ENCODE results near the gene KRTAP12-1. TPM values are rescaled to one million over a fixed set of nuclear protein-coding genes. Genes with fewer than 3 reads are reported as not detected.

Gene KRTAP12-1
- total RNA-seq, 1 donor from 2014 or later, result not detected

GRCh38 chr21:44653656-44654575 is 28.0 kb downstream of the KRTAP12-1 start:
- Mint-ChIP-seq H3K9me3 (ENCODE audit: unreplicated experiment) (peaks cover 11% of the 10 kb centered on the region), H3K36me3 (ENCODE audit: unreplicated experiment) (no peaks in the 10 kb centered on the region), H3K27ac (ENCODE audit: unreplicated experiment) (no peak overlapping the region), H3K4me3 (ENCODE audit: unreplicated experiment) (no peak overlapping the region), H3K4me1 (ENCODE audit: unreplicated experiment) (no peaks in the 10 kb centered on the region), H3K27me3 (ENCODE audit: unreplicated experiment) (peaks cover 5% of the 10 kb centered on the region)
- TF ChIP-seq CTCF (IDR thresholded peaks at IDR 0.05), result no peak
- peak; percentile 80 for DNase-seq (ENCODE audit: extremely low spot score, unreplicated experiment)

GRCh38 chr21:44653123-44653522 is 28.8 kb downstream of the KRTAP12-1 start:
- Mint-ChIP-seq H3K4me3 (ENCODE audit: unreplicated experiment) (no peak overlapping the region), H3K36me3 (ENCODE audit: unreplicated experiment) (no peaks in the 10 kb centered on the region), H3K27ac (ENCODE audit: unreplicated experiment) (no peak overlapping the region), H3K4me1 (ENCODE audit: unreplicated experiment) (no peaks in the 10 kb centered on the region), H3K27me3 (ENCODE audit: unreplicated experiment) (no peaks in the 10 kb centered on the region), H3K9me3 (ENCODE audit: unreplicated experiment) (peaks cover 11% of the 10 kb centered on the region)
- no peak for TF ChIP-seq CTCF (IDR thresholded peaks at IDR 0.05)
- peak; percentile 75 for DNase-seq (ENCODE audit: extremely low spot score, unreplicated experiment)

- no peaks in the 10 kb centered on the region for H3K36me3 Mint-ChIP-seq (ENCODE audit: unreplicated experiment)
- H3K4me1 Mint-ChIP-seq (ENCODE audit: unreplicated experiment), result no peaks in the 10 kb centered on the region
- no peak for TF ChIP-seq CTCF (IDR thresholded peaks at IDR 0.05)
These were observed 30.8 kb downstream of the KRTAP12-1 start for GRCh38 chr21:44650973-44651675.

GRCh38 chr21:44650265-44650972 is 31.5 kb downstream of the KRTAP12-1 start:
- Mint-ChIP-seq H3K27me3 (ENCODE audit: unreplicated experiment) (peaks cover 6% of the 10 kb centered on the region), H3K9me3 (ENCODE audit: unreplicated experiment) (no peaks in the 10 kb centered on the region), H3K4me3 (ENCODE audit: unreplicated experiment) (no peak overlapping the region), H3K27ac (ENCODE audit: unreplicated experiment) (no peak overlapping the region), H3K36me3 (ENCODE audit: unreplicated experiment) (no peaks in the 10 kb centered on the region), H3K4me1 (ENCODE audit: unreplicated experiment) (no peaks in the 10 kb centered on the region)
- peak; percentile 64 for DNase-seq (ENCODE audit: extremely low spot score, unreplicated experiment)
- TF ChIP-seq CTCF (IDR thresholded peaks at IDR 0.05), result no peak

More at GRCh38 chr21:44650973-44651675, 30.8 kb downstream of the KRTAP12-1 start:
- Mint-ChIP-seq H3K27me3 (ENCODE audit: unreplicated experiment) (peaks cover 6% of the 10 kb centered on the region), H3K27ac (ENCODE audit: unreplicated experiment) (no peak overlapping the region), H3K9me3 (ENCODE audit: unreplicated experiment) (peaks cover 4% of the 10 kb centered on the region), H3K4me3 (ENCODE audit: unreplicated experiment) (no peak overlapping the region)
- peak; percentile 56 for DNase-seq (ENCODE audit: extremely low spot score, unreplicated experiment)

Data from osteocyte (in vitro differentiated cells).